ENCODE results near the gene SLCO1A2. TPM values are rescaled to one million over a fixed set of nuclear protein-coding genes. Genes with fewer than 3 reads are reported as not detected.

SLCO1A2 gene
- not detected in 2 replicates for total RNA-seq

DNA sequence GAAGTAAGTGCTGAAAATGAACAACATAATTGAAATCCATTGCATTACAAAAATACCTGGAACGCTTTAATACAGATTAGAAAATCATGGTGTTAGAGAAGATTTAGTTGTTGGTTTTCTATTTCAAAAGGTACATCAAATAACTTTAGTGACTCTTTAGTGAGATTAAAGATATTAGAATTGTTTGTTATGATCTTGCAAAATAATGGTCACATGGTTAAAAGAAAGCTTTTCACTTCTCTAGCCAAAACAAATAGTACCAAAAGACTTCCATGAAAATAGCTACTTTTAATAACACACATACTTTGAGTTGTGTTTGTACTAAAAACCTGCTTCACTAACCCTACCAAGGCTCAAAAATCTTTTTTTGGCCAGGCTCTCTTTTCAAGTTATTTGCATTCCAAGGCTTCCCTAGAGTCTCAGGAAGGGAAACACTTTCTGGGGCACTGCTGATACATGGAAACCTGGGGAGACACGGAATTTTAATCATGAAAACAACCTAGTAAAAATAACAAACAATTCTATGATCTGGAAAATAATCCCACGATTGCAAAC, at the start of gene SLCO1A2:
TSS of gene SLCO1A2 (minus strand) at position 147 of the 555 bp plus-strand sequence. CDS start 270 bp downstream, outside the sequence.

GRCh38 chr12:21372602-21373001, 37.9 kb upstream of the SLCO1A2 start, which contains the start of gene IAPP:
TSS of gene IAPP (plus strand) at chr12:21372902. CDS start at chr12:21373352, 450 bp downstream.

Other genes with a start within 250 kb of the SLCO1A2 start
- gene SLCO1B1, start 203.7 kb downstream of the SLCO1A2 start, total RNA-seq, result not detected in 2 replicates
- gene IAPP, start 38.0 kb upstream of the SLCO1A2 start, total RNA-seq, result not detected in 2 replicates
- gene PYROXD1, start 102.7 kb upstream of the SLCO1A2 start, total RNA-seq, result 9.1 and 11.2 TPM in 2 replicates
- gene RECQL, start 166.7 kb upstream of the SLCO1A2 start, total RNA-seq, result 133 and 165 TPM in 2 replicates
- gene GOLT1B, start 166.9 kb upstream of the SLCO1A2 start, total RNA-seq, result 51.3 and 61.2 TPM in 2 replicates
- 0.32 TPM in 1 of 2 replicates, not detected in the other for gene SPX, start 191.4 kb upstream of the SLCO1A2 start, total RNA-seq